HEK293T (cell line): ENCODE measurements around the gene KRTAP17-1.

ENCODE experiments used
- ARNT ChIP-seq: fragments of 450-650 bp; IDR thresholded peaks from 2 replicates; pipeline ENCODE4 v1.6.1; 2017; ENCODE audit warnings: mild to moderate bottlenecking
- FOXA1 ChIP-seq: fragments of 450-650 bp; IDR thresholded peaks from 2 replicates; pipeline ENCODE4 v1.6.1; 2016; ENCODE audit warnings: mild to moderate bottlenecking
- PKNOX1 ChIP-seq: fragments of 450-650 bp; IDR thresholded peaks from 2 replicates; pipeline ENCODE4 v1.6.1; 2016
- SP1 ChIP-seq: fragments of 450-650 bp; IDR thresholded peaks from 2 replicates; pipeline ENCODE4 v1.6.1; 2017

- TF ChIP-seq FOXA1 (no peak), SP1 (no peak), ARNT (no peak), PKNOX1 (no peak)
Measured at GRCh38 chr17:41347869-41348760, 32.6 kb upstream of the KRTAP17-1 start.
